Astrocyte (in vitro differentiated cells and primary cell): ENCODE data around the gene TRDN.

Source experiments
- EZH2 ChIP-seq: IDR thresholded peaks from 2 replicates; pipeline ENCODE4 v1.6.1; 2012; ENCODE audit warnings: mild to moderate bottlenecking, low read length, inconsistent platforms; ENCODE audit not compliant: insufficient read depth
- TF ChIP-seq, protein P1 (sequence below): IDR thresholded peaks from 2 replicates; pipeline ENCODE4 v1.5.1; 2011; ENCODE audit warnings: low read depth, mild to moderate bottlenecking, inconsistent platforms, low read length, moderate library complexity; ENCODE audit not compliant: insufficient read depth

DNA sequence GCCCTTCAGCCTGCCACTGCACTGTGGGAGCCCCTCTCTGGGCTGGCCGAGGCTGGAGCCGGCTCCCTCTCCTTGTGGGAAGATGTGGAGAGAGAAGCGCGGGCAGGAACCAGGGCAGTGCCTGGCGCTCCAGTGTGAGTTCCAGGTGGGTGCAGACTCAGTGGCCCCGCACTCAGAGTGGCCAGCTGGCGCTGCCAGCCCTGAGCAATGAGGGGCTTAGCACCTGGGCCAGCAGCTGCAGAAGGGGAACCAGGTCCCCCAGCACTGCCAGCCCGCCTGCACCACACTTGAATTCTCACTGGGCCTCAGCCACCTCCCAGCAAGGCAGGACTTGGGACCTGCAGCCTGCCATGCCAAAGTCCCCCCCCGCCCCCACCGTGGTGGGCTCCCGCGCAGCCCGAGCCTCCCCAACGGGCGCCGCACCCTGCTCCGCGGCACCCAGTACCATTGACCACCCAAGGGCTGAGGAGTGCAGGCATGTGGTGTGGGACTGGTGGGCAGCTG lies 434.8 kb downstream of the TRDN start:
- TF ChIP-seq, protein P1, sequence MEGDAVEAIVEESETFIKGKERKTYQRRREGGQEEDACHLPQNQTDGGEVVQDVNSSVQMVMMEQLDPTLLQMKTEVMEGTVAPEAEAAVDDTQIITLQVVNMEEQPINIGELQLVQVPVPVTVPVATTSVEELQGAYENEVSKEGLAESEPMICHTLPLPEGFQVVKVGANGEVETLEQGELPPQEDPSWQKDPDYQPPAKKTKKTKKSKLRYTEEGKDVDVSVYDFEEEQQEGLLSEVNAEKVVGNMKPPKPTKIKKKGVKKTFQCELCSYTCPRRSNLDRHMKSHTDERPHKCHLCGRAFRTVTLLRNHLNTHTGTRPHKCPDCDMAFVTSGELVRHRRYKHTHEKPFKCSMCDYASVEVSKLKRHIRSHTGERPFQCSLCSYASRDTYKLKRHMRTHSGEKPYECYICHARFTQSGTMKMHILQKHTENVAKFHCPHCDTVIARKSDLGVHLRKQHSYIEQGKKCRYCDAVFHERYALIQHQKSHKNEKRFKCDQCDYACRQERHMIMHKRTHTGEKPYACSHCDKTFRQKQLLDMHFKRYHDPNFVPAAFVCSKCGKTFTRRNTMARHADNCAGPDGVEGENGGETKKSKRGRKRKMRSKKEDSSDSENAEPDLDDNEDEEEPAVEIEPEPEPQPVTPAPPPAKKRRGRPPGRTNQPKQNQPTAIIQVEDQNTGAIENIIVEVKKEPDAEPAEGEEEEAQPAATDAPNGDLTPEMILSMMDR, result no peak
- no peak for TF ChIP-seq EZH2
